ENCODE data around the gene RAB11FIP2.
"Not testable (repeated sequence)": the region's sequence is repeated elsewhere in the genome, so short reads cannot be mapped to it uniquely, and the experiment has no call there.

Gene RAB11FIP2, protein sequence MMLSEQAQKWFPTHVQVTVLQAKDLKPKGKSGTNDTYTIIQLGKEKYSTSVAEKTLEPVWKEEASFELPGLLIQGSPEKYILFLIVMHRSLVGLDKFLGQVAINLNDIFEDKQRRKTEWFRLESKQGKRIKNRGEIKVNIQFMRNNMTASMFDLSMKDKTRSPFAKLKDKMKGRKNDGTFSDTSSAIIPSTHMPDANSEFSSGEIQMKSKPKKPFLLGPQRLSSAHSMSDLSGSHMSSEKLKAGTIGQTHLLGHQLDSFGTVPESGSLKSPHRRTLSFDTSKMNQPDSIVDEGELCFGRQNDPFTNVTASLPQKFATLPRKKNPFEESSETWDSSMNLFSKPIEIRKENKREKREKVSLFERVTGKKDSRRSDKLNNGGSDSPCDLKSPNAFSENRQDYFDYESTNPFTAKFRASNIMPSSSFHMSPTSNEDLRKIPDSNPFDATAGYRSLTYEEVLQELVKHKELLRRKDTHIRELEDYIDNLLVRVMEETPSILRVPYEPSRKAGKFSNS

DNA sequence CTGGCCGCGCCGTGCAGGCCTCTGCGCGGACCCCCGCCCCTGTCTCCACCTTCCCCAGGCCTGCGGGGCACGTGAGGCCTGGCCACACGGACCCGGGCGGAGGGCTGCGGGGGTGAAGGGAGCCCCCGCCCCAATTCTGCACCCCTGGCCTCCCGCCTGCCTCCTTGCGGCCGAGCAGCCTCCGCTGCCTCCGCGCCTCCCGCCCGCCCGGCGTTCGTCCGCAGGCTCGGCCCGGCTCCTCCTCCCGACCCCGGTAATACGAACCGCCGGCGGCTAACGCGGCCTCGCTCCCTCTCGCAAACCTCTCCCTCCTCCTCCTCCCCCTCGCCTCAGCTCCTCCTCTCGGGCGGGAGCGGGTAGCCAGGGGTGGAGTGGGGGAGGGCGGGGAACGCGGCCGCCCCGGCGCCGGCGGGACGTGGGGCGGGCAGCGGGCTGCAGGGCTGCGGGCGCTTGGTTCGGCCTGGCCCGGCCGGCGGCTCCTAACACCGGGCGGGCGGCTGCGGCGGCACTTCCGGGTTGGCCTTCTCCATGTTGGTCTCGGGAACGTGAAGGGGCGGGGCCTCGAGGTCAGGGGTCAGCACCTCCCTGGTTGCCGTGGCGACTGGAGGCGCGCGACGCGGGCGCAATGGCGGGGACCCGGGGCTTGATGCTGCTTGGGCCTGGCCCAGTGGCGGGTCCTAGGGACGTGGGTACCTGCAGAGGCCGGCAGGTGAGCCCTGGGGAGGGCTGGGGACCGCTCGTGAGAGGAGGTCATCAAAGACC lies at the start of gene RAB11FIP2:
TSS of gene RAB11FIP2 (minus strand) at position 547 of the 762 bp plus-strand sequence. CDS start 778 bp downstream, outside the sequence.
- DNase-seq, result peak; percentile 82

DNA sequence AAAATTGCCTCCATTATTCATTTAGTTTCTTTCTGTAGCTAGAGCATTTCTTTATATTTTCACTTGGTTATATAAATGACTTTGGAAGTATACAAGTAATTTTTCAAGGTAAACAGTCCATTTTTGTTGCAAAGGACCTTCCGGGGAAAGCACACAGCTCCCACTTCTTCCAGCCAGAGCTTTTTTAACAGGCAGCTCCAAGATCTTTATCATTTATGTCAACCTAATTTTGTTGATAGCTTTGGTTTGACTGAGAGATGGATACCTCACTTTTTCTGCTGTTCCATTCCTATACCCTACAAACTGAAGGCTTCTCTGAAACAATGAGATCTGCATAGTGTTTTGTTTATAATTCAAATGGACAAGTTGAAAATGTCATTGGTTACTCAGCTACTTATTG lies 49.3 kb upstream of the RAB11FIP2 start:
- no peak for DNase-seq

DNA sequence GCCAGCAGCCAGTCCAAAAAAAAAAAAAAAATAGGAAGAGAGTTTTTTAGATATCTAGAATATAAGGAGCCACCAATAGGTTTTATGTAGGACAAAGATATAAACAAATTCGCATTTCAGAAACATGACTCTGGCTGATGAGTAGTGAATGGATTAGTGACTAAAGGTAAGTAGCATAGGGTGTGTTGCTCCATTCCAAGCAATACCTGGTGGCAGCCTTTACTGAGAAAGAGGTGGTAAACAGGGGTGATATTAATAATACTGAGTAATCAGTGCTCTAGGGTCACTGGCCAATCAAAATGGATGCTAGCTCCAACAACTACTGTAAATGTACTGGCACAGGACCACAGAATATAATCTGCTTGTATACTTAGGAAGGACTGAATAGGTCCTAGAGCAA lies 45.5 kb upstream of the RAB11FIP2 start:
- DNase-seq, result no peak

DNA sequence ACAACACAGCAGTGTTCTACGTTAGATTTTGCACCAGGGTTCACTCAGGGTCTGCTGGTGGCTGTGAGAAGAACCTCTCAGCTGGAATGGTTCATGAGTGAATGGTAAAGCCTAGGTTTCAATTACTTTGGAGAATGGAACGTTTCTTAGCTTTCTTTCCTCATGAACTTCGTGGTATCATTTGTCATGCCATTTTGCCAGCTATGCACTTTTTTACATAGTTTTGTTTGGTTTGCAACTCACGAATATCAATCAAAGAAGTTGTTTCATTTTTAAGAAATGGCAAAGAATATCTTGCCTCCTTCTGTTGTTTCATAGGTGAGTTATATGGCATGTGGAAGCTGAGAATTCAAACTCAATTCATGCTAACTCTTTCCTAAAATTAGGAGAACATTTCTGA lies 34.1 kb upstream of the RAB11FIP2 start:
- no peak for DNase-seq

DNA sequence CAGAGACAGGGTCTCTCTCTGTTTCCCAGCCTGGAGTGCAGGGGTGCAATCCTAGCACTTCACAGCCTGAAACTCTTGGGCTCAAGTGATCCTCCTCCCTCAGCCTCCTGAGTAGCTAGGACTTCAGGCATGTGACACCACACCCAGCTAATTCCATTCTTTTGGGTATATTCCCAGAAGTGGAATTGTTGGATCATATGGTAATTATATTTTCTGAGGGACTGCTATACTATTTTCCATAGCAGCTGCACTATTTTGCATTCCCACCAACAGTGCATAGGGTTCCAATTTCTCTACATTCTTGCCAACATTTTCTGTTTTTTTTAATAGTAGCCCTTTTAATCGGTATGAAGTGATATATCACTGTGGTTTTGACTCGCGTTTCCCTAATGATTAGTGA lies 30.0 kb upstream of the RAB11FIP2 start:
- no peak for DNase-seq

DNA sequence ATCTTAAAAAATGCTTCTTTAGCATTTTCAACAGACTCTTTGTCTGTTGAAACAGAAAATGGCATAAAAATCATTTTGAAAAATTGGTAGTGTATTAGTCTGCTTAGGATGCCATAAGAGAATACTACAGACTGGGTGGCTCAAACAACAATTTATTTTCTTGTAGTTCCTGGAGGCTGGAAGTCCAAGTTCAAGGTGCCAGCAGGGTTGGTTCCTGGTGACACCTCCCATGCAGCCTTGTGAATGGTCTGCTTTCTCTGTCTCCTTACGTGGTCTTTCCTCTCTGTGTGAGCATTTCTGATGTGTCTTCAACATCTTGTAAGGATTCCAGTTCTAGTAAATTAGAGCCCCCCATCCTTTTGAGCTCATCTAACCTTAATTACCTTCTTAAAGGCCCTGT lies 26.1 kb upstream of the RAB11FIP2 start:
- DNase-seq, result no peak

DNA sequence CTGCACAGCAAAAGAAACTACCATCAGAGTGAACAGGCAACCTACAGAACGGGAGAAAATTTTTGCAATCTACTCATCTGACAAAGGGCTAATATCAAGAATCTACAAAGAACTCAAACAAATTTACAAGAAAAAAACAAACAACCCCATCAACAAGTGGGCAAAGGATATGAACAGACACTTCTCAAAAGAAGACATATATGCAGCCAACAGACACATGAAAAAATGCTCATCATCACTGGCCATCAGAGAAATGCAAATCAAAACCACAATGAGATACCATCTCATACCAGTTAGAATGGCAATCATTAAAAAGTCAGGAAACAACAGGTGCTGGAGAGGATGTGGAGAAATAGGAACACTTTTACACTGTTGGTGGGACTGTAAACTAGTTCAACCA lies 20.6 kb upstream of the RAB11FIP2 start:
- not testable (repeated sequence) for DNase-seq

DNA sequence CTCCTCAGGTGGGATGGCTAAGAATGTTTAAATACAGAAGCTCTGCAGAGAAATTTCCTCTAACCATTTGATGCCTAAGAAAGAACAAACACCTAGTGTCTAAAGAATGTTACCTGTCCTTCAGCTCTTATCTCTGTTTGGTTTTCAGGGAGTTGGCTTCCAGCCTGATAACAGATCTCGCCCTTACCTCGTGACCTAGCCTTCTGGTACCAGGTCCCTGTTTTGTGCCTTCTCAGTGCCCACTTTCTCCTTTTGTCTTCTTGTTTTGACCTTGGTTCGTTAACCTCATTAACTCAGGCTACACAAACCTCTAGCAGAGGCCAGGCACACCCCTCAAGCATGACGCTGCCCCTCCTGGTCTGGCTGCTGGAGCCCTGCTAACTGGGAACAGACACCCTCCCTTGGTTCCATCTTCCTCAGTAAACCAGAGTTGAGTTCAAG lies 16.1 kb upstream of the RAB11FIP2 start:
- DNase-seq, result no peak

DNA sequence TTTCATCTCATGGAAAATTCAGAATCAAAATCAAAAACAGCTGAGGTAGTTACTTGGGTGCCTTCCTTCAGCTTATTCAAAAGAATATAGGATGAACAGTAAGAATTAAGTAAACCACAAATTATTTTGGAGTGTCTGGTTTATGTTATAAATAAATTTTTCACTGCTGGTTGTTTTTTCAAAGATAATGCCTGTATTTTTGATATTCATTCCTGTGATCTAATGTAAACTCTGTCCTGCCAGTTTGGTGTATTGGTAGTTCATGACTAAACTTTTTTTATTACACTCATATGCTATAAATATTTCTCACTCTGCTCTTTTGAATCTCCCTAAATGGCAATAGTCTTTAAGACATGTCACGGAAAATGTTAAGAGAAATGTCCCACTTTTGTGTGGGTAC lies 11.6 kb upstream of the RAB11FIP2 start:
- DNase-seq, result no peak

DNA sequence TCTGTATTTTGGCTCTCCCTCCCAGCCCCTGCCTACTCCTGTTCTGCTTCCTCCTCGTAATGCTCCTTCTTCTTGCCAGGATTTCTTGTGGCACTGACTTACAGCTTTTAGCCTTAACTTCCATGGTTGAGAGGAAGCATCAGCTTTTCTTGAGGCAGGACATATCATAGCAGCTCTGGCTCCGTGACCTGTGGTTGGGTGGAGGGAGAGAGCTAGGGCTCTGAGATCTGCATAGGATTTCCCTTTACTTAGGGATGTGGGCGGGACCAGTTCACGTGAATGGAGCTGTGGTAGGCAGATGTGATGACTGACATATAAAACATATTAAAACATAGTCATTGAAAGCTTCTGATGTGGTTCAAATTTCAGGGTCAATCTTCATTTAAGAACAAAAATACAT lies 10.6 kb upstream of the RAB11FIP2 start:
- no peak for DNase-seq

DNA sequence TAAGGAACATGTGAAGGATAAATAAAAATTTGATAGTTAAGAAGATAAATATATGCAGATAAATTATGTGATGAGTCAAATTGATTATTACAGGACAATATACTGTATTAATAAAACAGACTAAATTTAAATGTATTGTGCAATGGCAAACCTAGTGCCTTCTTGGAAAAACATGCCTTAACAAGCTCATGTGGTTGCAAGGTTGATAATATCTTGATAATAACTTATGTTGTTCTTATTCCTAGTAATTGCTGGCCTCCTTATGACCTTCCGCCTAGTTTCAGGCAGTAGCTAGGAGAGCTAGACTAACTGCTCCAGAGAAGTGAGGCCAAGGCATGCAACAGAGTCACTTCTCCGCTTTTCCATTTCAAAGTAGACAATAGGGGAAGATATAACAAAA lies 7.6 kb upstream of the RAB11FIP2 start:
- DNase-seq, result no peak

DNA sequence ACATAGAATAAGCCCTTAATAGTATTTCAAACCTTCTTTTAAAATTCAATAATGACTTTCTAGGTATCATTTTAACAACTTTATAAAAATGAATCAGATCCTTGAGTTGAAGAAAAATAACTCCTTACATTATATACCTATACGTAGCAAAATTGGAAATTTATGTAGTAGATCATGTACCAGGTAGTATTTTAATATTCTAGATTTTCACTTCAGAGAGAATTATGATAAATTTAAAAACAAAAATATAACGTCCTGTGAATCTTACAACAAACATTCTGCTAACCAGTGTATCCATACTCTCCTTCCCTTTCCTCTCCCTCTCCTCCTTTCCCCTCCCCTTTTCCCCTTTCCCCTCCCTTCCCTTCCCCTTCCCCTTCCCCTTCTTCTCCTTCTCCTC lies 6.1 kb upstream of the RAB11FIP2 start:
- no peak for DNase-seq

DNA sequence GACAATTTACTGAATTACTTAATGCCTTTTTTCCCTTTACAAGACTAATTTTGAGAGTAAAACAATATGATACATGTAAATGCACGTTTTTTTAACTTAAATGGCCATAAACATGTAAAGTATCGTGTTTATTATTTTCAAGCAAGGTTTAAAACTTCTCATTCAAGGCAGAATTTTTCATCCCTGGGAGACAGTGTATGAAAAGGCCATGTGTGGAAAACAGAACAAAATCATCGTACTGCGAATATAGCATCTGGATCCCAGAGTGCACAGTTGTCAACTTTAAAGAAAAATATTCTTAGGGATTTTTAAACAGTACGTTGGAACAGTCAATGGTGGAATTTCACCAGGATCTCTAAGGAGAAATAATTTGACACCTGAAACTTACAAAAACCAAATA lies 1.1 kb upstream of the RAB11FIP2 start:
- DNase-seq, result no peak

DNA sequence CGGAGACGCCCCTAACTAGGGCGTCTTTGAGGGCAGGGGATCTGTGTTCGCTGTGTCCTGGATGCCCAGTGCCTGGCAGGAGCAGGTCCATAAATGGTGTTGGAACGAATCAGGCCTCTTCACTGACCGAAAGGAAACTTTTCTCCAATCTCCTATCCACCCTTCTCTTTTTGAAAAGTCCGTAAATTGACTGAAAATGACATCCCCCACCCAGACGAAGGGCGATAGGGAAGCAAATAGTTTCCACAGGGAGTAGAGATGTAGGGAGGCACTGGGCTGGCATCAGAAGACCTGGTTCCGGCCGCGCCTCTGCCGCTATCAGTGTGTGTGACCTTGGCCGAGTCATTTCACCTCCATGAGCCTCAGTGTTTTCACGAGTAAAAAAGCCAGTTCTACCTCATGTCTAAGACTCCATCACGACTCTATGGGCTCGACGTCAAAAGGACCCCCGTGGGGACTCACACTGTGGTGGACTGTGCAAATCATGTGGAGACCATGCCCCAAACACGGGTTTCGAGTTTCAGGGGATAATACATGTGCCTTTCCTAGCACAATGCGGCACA lies 497 bp upstream of the RAB11FIP2 start:
- no peak for DNase-seq

DNA sequence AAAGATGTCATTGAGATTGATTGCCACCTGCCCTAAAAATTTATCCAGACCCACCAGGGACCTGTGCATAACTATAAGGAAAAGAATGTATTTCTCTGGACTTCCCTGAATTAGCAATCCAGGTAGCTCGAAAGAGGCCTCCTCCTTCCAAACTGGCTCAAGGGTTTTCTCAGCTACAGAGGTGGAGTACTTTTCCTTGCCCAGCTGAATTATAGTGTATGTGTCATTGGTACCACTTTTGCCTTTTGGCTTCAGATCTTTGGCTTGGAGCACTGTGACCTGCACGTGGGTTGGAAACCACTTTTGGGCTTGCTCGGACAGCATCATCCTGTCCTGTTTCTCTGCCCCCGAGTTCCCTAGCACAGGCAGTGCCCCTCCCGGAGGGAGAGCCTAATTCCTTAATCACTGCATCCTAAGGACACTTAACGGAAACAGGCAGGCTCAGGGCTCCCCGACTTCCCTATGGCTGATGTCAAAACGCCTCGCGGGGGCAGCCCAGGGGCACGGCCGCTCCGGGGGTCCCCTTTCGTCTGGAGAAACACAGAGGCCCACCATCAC lies 825 bp downstream of the RAB11FIP2 start:
- DNase-seq, result no peak

DNA sequence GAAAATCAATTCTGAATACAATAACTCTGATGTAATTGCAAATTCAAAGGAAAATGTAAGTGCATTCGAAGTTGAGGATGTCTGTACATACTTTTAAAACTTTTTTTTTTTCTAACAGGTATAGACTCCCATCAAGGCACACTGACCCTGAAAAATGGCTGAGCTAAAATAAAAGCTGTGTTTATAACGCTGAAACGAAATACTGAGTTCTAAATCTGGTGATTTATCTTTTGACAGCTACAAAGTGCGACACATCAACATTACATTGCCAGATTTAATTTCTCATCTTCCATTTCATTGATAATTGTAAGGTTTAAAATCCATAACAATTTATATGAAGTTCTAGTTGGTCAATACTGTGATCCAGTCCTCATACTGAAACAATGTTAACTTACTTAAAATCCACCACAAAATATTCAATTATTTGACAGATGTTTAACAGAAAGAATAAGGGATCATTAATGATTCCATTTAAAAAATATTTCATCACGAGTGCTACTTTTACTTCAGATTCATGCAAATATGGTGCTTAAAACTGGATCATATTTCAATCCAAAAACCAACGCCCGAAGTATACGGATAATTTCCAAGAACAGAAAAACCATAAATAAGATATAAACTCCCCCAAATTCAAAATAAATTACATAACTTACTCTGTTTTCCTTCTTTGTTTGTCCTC lies 1.4 kb downstream of the RAB11FIP2 start:
- DNase-seq, result no peak

DNA sequence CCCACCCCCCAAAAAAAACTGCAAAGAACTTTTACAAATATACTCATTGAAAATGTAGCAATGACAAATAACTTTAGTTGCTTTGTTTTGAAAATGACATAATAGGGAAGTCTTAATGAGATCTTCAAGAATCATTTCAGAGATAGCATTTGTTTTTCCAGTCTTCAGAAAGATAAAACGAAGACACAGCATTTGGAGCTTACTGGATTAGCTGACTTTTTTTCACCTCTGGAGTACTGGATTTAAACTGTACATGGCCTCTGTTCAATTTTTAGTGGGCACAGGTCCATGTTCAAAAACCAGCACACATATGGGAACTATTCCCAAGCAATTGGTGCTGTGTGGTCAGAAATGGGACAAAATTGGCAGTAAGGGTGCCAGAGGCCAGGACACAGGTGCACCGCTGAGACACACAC lies 3.9 kb downstream of the RAB11FIP2 start:
- DNase-seq, result no peak

DNA sequence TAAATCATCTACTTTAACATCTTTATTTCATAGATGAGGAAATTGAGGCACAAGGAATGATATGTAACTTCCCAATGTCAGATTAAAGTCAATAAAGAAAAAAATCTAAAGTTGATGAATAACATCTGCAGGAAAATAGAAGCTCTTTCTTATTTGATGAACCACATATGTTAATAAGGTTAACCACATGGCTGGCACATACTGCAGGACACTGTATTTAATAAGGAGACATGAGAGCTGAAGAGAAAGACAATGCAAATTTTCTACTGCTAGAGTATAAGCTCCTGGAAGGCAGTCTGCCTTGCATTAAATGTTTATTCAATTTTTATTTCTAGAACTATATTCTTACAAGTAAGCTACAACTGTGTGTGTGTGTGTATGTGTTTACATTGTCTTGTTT lies 4.4 kb downstream of the RAB11FIP2 start:
- DNase-seq, result no peak

DNA sequence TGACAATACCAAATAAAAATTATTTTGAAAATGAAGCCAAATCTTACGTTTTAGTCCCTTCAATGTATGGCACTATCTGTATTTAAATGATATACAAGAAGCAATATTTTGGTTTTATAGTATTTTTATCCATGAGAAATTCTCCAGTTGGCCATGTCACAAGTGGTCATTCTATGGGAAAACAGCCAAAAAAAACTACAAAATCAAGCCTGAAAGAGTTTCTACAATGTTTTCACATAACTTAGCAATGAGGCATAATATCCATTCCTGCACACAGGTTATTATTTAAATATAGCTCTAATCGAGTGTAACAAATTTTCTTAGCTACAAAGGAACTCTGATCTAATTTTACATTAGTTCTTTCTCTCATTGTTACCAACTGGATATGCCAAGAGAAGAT lies 5.4 kb downstream of the RAB11FIP2 start:
- DNase-seq, result no peak

DNA sequence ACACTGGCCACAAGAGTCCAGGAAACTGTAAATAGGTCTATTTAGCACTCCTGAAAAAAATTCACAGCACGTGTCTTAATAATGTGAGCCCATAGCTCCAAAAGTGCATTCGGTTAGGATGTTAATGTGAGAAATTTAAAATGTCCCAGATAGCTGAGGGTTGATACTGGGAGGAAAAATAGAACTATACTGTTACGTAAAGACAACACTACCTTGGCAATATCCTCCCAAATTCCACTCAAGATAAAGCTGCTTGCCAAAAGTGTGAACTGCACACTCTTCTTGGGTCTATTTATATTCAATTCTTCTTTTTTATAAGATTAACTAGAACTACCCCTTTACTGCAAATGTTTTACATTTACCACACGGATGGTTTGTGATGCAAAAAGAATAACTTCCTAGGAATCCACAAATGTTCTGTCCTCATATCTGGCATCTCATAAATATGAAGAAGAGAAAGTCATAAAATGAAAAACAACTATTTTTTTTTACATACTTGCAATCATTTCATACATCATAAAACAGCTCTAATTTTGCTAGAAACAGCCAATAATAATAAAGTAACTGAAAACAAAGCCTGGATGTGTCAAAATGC lies 10.4 kb downstream of the RAB11FIP2 start:
- DNase-seq, result no peak

DNA sequence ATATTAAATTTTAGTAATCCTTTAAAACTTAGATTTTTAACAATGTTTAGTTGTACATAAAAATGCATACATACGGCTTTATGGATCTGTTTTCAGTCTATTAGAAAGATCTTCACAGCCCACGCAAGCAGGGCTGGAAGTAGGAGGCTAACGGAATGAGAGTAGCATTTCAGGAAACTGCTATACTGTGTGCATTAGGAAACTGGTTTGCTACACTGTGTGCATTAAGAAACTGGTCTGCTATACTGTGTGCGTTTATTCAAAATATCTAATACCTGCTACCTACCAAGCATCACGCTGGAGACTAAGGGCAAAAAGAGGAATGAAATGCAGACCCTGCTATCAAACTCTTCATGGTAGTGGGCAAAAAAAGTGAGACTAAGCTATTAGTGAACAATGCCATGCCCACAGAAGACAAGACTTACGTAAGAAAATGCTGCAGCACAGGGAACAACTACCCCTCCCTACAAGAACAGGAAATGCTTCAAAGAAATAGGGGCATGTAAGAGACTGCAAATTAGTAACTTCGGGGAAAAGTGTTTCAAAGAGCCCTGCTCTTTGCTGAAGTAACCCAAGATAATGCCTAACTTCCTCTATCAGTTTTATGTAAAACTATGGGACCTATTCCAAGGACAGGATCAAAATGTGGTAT lies 11.3 kb downstream of the RAB11FIP2 start:
- DNase-seq, result no peak

DNA sequence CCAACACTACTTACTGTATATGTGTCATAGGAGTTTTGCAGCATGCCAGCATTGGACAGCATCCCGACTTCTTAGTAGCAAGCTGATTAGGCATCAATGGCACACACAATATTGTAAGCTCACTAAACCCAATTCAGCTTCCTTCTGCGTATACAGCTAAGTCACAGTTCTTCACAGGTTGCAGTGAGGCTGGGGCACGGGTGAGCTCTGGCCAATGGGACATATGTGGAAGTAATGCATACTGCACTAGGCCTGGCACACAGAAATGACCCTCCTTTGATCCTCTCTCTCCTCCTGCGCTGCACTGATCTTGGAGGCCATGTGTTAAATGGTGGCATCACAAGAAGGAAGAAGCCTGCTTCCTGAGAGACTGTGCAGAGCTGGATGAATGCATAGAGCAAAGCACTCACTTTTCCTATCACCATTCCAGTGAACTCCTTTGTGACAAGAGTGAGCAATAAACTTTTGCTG lies 11.9 kb downstream of the RAB11FIP2 start:
- no peak for DNase-seq

Data from NCI-H1105 (cell line).